NCI-H2107 treated with DMSO at 0.1 percent for 48 hours (cell line): ENCODE measurements around the gene RPS6KB1.
"Not testable (repeated sequence)": the region's sequence is repeated elsewhere in the genome, so short reads cannot be mapped to it uniquely, and the experiment has no call there.

Source experiments
- DNase-seq: peaks from one replicate; lab custom pipeline; 2025; ENCODE audit not compliant: unreplicated experiment; lab: John Stamatoyannopoulos, UW

Gene RPS6KB1

DNA sequence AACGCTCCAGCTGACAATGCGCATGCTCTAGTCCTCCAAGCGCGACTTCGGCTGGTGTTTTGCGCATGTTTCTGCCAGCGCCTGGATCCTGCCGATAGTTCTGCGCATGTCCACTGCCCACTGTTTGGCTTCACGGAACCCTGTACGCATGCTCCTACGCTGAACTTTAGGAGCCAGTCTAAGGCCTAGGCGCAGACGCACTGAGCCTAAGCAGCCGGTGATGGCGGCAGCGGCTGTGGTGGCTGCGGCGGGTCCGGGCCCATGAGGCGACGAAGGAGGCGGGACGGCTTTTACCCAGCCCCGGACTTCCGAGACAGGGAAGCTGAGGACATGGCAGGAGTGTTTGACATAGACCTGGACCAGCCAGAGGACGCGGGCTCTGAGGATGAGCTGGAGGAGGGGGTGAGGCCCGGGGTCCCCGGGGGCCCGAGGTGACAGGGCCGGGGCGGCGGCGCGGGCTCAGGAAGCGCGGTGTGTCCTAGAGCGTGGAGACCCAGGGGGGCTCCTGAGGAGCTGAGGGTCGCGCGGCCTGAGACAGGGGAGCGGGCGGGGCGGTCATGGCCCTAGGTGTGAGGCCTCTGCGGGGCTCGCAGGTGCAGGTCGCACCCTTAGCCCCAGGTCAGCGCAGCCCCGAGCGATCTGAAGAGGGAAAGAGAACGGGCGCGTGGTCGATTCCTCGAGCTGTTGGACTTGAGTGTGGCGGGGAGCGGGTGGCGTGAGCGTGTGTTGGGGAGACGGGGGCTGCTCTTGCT, at the start of gene RPS6KB1, which contains the start of gene TUBD1:
Gene RPS6KB1, plus strand, starts transcription at position 198 of the 752 bp plus-strand sequence. Its CDS starts 64 bp downstream, at position 262.
Gene TUBD1, minus strand, starts transcription at position 20 of the 752 bp plus-strand sequence. CDS start 1,941 bp downstream, outside the sequence.
- DNase-seq, result peak; percentile 99

DNA sequence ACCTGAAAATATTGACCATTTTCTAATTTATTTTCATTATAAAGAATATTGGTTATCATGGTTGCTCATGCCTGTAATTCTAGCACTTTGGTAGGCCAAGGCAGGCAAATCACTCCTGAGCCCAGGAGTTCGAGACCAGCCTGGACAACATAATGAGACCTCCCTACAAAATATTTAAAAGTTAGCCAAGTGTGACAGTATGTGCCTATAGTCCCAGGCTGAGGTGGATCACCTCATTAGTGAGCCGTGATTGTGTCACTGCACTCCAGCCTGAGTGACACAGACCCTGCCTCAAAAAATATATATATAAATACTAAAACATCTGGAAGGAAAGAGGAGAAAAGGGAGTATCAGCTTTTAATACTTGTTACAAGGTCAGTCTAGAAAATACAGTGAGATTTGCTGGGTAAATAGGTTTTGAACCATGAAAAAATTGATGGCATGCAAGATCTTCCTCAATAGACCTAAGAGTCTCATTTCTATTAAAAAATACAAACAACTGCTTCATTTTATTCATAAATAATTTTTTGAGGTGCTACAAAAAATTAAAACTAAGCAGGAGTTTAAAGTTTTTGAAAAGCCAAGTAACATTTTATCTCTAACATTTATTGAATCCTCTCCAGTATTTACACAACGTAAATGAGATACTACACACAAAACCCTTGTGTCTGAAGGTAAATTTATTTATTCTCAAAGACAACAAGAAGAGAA, 47.9 kb upstream of the RPS6KB1 start:
- no peak for DNase-seq

DNA sequence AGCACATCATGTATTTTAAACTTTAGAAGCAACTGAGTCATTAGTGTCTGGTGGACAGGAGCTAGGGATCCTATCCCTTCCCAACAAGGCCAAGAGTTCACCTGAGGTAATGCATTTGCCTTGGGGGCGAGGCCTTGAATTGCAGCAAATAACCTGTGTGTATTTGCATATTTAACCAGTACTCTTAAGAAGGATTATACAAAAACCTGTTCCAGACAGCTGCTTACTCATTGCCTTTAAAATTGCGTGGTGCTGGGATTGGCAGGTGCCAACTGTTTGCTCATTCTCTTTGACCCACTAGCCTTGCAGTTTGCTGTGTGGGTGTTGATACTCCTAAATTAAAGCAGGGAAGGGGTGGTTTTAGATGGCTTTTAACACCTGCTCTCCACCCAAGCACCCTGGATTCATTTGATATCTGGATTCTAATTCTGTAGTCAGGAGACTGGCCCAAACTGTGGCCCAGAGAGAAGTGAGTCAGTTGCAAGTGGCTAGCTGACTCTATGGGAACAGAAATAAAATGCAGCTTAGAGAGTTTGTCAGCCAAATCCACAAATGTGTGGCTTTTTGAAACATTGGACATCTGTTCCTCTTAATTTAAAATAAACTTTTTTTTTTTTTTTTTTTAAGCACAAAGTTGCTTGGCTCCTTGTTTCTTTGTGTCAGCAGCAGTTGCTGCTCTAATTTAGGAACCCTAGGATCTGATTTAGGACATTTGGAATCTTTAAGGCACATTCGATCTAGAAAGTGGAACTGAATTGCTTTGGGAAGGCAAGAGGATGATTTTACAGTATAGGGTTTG, 47.1 kb upstream of the RPS6KB1 start:
- DNase-seq, result peak; percentile 99

DNA sequence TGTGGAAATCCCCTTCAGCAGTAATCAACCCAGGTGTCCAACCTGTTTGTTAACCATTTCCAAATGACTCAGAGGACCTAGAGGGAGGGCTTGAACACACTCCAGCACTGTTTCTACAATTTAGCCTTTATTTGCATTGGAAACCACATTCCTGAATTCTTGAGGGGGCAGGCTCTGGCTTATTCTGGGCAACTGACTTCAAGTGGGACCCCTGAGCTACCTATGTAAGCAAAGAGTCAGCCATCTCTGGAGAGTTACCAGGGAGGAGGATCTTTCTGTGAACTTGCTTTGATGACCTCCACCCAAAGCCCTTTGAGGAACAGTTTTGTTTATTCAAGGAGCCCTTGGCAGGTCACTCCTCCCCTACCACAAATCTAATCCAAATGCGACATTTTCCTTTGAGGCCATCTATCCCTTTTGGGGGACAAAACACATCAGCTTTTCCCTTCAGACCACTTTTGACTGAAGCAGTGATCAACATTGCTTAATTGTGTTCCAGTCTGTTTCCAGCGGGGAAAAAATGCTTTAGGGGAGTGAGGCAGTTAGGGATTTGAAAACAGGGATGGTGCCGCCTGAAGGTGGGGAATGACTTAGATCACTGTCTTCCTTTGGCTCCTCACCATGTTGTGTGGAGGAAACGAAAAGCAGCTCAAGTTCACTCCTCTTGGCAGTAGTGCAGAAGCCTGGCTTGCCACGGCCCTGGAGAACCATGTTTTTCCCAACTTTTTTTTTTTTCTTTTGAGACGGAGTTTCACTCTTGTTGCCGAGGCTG, 46.3 kb upstream of the RPS6KB1 start:
- peak; percentile 90 for DNase-seq

DNA sequence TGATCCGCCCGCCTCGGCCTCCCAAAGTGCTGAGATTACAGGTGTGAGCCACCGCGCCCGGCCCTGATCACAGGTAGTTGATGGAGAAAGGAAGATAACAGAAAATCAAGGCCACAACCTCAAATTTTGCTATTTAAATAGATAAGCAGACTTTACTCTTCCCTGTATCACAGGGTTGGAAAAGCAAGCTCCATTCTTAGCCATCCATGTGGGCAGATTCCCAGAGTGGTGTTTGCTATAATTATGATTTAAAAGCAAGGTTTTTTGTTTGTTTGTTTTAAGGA, 44.6 kb upstream of the RPS6KB1 start:
- DNase-seq, result no peak

DNA sequence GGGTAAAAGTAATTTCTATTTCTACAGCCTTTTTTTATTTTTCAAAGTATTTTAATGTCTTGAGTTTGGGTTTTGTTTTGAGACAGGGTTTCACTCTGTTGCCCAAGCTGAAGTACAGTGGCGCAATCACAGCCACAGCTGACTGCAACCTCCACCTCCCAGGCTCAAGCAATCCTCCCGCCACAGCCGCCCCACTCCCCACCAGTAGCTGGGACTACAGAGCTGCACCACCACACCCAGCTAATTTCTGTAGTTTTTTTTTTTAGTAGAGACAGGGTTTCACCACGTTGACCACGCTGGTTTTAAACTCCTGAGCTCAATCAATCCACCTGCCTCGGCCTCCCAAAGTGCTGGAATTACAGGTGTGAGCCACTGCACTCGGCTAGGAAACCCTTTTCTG, 44.1 kb upstream of the RPS6KB1 start:
- DNase-seq, result peak; percentile 21

DNA sequence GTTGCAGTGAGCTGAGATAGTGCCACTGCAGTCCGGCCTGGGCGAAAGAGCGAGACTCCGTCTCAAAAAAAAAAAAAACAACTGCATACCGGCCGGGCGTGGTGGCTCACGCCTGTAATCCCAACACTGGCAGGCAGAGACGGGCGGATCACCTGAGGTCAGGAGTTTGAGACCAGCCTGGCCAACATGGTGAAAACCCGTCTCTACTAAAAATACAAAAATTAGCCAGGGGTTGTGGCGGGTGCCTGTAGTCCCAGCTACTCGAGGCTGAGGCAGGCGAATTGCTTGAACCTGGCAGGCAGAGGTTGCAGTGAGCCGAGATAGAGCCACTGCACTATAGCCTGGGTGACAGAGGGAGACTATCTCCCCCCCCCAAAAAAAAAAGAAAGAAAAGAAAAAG, 42.6 kb upstream of the RPS6KB1 start:
- DNase-seq, result not testable (repeated sequence)

DNA sequence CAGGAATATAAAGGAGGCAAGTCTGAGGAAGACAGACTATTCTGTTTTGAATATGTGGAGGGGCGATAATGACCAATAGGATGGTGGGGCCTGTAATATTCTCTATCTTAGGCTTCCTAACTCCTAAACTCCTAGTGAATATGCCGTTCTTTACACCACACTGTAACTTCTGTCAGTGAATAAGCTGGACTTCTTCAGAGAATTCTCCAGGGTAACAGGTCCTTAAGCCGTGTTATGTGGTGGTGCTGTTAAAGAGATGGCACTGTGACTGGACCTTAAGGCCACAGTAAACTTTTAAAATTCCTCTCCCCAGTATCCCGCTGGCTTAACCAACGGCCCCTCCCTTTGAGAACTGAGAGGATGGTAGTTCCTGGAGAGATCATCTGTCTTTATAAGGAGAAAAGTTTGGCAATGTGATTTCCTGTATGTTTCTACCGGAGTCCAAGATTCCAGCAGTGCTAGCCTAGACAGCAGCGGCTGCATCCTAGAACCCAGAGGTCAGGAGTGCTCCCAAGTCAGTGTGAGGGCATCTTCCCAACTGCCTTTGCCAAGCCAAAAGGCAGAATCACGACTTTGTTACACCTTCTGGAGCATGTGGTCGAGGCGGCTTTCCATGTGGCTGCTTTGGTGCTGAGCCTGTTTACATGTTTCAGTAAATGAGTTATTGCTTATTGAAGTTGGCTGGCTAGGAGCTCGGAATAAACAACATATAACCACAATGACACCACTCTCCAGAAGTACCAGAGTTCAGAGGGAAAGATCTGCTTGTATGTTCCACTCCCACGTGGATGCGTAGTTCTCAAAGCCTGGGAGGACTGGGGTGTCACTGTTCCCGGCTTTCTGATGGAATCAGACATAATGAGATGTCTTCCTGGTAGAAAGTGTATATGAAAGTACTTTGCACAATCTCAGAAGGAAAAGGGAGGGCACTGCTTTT, 41.2 kb upstream of the RPS6KB1 start:
- DNase-seq, result no peak

DNA sequence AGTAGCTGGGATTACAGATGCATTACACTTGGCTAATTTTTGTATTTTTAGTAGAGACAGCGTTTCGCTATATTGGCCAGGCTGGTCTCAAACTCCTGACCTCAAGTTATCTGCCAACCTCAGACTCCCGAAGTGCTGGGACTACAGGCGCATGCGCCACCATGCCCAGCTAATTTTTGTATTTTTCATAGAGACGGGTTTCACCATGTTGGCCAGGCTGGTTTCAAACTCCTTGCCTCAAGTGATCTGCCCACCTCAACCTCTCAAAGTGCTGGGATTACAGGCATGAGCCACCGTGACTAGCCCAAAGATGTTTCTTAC, 40.1 kb upstream of the RPS6KB1 start:
- DNase-seq, result not testable (repeated sequence)

DNA sequence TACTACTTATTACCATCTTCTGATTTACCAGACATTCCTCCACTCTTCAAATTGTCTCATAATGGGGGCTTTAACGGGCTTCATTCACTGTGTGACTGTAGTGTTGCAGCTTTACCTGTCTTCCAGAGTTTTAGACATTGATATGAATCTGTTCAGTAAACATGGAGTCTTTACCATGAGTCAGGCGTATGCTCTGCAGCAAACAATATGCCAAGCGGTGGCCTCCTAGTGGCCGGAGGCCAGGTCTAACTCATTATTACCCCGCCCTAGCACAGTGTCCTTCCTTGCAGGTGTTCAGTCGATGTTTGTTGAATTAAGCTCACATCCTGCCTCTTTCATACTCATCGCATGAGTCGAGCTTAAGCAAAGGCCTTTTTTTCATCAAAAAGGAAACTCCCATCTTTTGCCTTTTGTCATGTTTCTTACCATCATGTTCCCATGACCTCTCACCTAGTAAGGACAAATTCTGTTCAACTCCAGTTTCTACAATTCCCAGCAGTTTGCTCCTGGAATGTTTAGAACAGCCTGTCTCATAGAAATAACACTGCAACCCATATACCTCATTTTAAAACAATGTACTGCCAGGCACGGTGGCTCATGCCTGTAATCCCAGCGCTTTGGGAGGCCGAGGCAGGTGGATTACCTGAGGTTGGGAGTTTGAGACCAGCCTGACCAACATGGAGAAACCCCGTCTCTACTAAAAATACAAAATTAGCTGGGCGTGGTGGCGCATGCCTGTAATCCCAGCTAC, 39.6 kb upstream of the RPS6KB1 start:
- DNase-seq, result no peak

DNA sequence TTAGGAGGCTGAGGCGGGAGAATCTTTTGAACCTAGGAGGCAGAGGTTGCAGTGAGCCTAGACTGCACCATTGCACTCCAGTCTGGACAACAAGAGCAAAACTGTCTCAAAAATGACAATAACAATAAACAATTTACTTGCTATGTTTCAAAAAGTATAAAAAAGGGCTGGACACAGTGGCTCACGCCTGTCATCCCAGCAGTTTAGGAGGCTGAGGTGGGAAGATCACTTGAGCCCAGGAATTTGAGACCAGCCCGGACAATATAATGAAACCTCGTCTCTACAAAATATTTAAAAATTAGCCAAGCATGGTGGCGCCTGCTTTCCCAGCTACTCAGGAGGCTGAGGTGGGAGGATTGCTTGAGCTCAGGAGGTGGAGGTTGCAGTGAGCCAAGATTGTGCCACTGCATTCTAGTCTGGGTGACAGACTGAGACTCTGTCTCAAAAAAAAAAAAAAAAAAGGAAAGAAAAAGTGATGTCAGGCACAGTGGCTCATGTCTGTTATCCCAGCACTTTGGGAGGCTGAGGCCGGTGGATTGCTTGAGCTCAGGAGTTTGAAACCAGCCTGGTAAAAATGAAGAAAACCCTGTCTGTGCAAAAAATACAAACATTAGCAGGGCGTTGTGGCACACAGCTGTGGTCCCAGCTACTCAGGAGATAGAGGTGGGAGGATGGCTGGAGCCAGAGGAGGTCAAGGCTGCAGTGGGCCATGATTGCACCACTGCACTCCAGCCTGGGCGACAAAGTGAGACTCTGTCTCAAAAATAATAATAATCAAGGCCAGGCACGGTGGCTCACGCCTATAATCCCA, 38.8 kb upstream of the RPS6KB1 start:
- DNase-seq, result not testable (repeated sequence)

DNA sequence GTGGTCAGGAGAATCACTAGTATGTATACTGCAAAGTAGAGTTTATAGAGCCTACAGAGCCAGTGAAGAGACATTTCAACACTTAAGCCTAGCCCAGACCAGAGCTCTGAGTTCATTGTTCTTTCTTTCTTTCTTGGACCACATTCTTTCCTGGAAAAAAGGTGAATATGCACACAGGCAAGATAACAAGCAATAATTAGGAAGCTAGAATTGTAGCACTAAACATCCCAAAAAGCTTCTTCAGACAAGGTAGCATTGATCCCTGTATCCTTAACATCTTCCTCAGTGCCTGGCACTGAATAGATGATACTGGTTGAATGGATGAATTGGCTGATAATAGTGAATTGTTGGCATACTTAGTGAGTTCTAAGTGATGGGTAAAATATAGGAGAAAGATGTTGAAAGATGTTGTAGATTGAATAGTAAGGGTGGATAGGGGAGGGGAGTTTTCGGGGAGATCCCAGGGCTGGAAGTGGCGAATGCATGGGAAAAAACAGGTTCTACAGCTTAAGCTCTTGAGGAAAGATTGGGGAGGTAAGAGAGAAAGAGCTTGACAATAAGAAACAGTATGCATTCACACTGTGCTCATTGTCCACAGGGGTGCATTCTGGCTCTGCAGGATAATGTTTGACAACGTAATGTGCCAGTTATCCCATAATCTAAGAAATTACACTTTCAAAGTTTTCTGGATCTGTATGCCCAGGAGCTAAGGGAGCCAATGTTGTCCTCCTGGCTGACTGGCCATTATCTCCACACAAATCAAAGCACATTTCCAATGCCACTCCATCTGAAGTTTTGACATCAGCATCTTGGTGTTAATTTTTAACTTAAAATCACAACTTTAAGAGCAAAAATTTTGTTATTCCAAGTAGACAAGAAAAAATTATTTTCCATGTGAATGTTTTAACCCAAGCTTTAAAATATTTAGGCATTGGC, 35.8 kb upstream of the RPS6KB1 start:
- no peak for DNase-seq

DNA sequence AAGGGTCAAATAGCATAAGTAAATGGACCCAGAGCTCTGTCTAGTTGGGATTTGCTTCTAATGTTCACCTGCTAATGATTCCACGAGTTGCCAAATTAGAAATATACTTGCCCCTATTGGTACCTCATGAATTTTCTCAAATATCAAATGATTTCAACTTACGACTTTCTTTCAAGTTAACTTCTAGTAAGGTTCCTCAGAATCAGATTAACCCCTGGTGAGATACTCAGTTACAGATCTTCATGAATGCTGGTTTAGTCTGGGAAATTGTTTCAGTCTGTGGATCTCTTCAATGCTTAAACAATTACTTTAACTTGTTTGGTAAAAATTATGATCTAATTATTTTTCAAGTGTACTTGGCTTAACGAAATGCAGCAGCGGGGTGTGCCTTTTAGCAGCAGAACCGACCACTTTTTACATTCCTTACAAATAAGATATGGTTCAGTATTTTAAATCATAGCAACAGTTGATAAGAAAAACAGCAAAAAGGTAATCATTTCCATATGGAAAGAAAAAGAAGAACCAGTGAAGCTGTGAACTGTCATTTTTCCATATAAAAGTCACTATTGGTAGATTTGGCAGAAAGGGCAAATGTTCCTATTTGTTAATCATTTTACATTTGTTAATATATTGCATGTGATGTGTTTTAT, 34.6 kb upstream of the RPS6KB1 start:
- DNase-seq, result no peak

DNA sequence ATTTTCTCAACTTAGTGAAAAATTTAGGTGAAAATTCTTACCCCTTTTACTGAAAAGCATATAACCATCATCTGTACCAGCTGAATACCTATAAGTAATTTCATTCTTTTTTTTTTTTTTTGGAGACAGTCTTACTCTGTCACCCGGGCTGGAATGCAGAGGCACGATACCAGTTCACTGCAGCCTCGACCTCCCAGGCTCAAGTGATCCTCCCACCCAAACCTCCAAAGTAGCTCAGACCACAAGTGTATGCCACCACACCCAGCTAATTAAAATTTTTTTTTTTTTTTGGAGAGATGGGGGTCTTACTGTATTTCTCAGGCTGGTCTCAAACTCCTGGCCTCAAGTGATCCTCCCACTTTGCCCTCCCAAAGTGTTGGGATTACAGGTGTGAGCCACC, 34.0 kb upstream of the RPS6KB1 start:
- no peak for DNase-seq

DNA sequence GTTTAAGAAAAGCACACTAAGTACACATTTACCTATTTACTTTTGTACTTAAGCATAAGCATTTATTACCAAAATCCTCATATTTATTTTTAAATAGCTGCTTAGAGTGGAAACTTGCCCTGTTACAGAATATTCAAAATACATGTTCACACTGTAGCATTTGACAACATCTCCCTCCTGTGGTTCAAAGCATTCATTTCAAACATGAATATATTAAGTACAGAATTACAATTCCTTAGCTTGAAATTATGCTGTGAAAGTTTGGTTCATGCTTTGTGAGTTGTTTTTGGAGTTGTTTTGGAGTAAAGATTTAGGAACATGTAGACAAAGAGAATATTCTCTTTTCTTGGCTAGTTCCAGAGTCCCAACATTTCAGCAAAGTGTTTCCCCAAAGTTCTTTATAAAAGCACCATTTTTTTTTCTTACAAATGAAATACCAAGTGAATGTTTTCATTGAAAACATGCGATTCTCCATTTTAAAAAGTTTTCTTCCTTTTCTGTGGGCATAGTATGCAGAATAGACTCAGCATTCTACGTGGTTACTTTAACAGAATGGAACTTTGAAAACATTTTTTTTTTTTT, 33.4 kb upstream of the RPS6KB1 start:
- peak; percentile 60 for DNase-seq

DNA sequence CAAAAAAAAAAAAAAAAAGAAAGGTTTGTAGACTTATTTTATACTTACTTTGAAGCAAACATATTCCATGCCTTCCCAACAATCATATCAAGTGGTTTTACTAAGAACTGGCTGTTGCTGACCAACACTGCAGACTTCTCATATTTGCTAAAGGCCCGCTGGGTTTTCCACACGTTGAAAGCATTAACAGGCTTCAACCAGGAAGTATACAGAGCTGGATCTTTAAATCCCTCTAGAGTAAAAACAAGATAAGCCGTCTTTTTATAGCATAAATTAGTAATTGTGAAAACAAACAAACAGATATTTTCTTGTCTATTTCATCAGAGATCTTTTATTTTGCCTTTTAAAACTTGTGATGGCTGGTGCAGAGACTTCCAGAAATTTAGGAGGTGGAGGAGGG, 29.3 kb upstream of the RPS6KB1 start:
- DNase-seq, result no peak

DNA sequence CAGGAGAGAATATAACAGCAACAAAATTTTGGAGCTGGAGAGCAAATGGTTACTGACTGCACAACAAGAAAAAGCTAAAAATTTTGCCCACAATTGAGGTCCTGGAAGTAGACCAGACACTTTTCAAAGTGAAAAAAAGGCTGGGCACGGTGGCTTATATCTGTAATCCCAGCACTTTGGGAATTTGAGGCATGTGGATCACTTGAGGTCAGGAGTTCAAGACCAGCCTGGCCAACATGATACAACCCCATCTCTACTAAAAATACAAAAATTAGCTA, 23.0 kb upstream of the RPS6KB1 start:
- DNase-seq, result no peak
